ENCODE results near the gene CYP26B1.

- TF ChIP-seq CTCF (conservative IDR thresholded peaks at IDR 0.05; ENCODE audit: low read depth, low read length) (no peak), EZH2phosphoT487 (IDR thresholded peaks at IDR 0.05; ENCODE audit: borderline replicate concordance, low read length) (no peak), EZH2 (IDR thresholded peaks at IDR 0.05; ENCODE audit: low read length, unreplicated experiment) (no peak)
Measured at GRCh38 chr2:72082021-72082601, 65.6 kb downstream of the CYP26B1 start.

All from PC-3 (cell line).